Erythroblast (primary cell): Measurements from ENCODE around the gene LAMTOR5.

Source experiments
- GATA1 ChIP-seq: IDR thresholded peaks from 2 replicates; pipeline ENCODE4 v1.6.1; 2011; ENCODE audit warnings: low read depth, mild to moderate bottlenecking, control low read depth, low read length, moderate library complexity
- POLR2A ChIP-seq: IDR thresholded peaks from 2 replicates; pipeline ENCODE4 v1.6.1; 2011; ENCODE audit warnings: mild to moderate bottlenecking, low read length

DNA sequence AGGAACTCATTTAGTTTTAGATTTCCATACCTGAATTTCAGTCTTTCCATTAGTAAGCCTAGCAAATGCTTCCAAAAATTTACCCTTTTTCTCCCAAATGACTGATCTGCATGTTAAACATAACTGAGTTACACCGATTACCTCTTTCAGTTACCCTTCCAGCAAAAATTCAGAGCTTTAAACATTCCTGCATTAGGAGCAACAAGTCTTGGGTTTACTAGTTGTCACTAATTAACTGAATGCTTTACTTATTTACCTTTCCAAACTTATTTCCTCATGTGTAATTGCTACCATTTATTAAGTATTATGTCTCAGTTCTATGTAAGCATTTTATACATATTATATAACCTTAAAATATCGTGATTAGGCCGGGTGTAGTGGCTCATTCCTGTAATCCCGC, 3.1 kb downstream of the LAMTOR5 start:
- TF ChIP-seq POLR2A (no peak), GATA1 (no peak)
